Activated B cell treated with CpG ODN at 0.5 μM for 24 hours (primary cell): Measurements from ENCODE around the gene KCTD14. TPM values are rescaled to one million over a fixed set of nuclear protein-coding genes. Genes with fewer than 3 reads are reported as not detected.

ENCODE experiments used
- ATAC-seq: fragments of 200-7000 bp; cut with Tn5 transposase; one replicate; pipeline ENCODE4 v1.10.0; 2021; ENCODE audit warnings: low read depth, mild to moderate bottlenecking, moderate library complexity
- CTCF ChIA-PET: fragments of 350-600 bp; sonication (Branson Sonifier 250); formaldehyde crosslinking; loops from one replicate; lab custom pipeline; 2021; ENCODE audit warnings: antibody characterized with exemption; lab: Charles Lee
- POLR2A ChIA-PET: fragments of 350-600 bp; sonication (Branson Sonifier 250); formaldehyde crosslinking; loops from one replicate; lab custom pipeline; 2021; ENCODE audit warnings: antibody characterized with exemption; lab: Charles Lee
- DNase-seq: peaks from one replicate; pipeline ENCODE4 v3.0.0; 2022
- H3K27ac Mint-ChIP-seq: one replicate; pipeline ENCODE4 v1.8.0; 2020; ENCODE audit warnings: mixed read lengths
- H3K27me3 Mint-ChIP-seq: one replicate; pipeline ENCODE4 v1.8.0; 2021; ENCODE audit warnings: mixed read lengths
- H3K36me3 Mint-ChIP-seq: one replicate; pipeline ENCODE4 v1.8.0; 2021; ENCODE audit warnings: low read depth, mixed read lengths
- H3K4me1 Mint-ChIP-seq: one replicate; pipeline ENCODE4 v1.8.0; 2021; ENCODE audit warnings: mixed read lengths
- H3K4me3 Mint-ChIP-seq: one replicate; pipeline ENCODE4 v1.8.0; 2020; ENCODE audit warnings: mild to moderate bottlenecking, mixed read lengths
- H3K9me3 Mint-ChIP-seq: one replicate; pipeline ENCODE4 v1.8.0; 2020; ENCODE audit warnings: mixed read lengths
- intact Hi-C: fragments of 100-400 bp; cut with micrococcal nuclease; formaldehyde crosslinking; loops from one replicate; pipeline ENCODE4 v1.15.1; 2024
- total RNA-seq: library from RNA; stranded (reverse); gene quantifications from 2 replicates; pipeline ENCODE4 v1.2.3, GENCODE V29; 2022
- TF ChIP-seq, protein P1 (sequence below): fragments of 200-600 bp; IDR thresholded peaks from one replicate; pipeline ENCODE4 v1.8.0; 2022; ENCODE audit warnings: antibody characterized with exemption, mild to moderate bottlenecking

The KCTD14 gene
- total RNA-seq, 1 donor from 2014 or later: 0.22 TPM

- no peak overlapping the region for H3K4me3 Mint-ChIP-seq
- no peak for ATAC-seq
Observed at GRCh38 chr11:77967121-77967520, 56.0 kb downstream of the KCTD14 start.

DNA sequence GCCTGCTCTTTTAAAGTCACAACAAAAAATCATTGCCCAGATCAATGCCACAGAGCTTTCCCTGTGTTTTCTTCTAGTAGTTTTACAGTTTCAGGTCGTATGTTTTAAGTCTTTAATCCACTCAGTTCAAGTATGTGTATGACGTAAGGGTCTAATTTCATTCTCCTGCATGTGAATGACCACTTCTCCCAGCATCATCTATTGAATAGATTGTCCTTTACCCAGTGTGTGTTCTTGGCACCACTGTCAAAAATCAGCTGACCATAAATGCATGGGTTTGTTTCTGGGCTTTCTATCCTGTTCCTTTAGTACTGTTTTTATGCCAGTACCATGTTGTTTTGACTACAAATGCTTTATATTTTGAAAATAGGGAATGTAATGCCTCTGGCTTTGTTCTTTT, 56.7 kb downstream of the KCTD14 start:
- intact Hi-C loops: no loop called here
- Mint-ChIP-seq H3K9me3 (no peaks in the 10 kb centered on the region), H3K27me3 (no peaks in the 10 kb centered on the region), H3K4me1 (peaks cover 14% of the 10 kb centered on the region), H3K27ac (no peak overlapping the region), H3K36me3 (peaks cover 33% of the 10 kb centered on the region), H3K4me3 (no peak overlapping the region)
- ChIA-PET CTCF (no interaction called here), POLR2A (no interaction called here)
- DNase-seq: no peak
- TF ChIP-seq, protein P1, sequence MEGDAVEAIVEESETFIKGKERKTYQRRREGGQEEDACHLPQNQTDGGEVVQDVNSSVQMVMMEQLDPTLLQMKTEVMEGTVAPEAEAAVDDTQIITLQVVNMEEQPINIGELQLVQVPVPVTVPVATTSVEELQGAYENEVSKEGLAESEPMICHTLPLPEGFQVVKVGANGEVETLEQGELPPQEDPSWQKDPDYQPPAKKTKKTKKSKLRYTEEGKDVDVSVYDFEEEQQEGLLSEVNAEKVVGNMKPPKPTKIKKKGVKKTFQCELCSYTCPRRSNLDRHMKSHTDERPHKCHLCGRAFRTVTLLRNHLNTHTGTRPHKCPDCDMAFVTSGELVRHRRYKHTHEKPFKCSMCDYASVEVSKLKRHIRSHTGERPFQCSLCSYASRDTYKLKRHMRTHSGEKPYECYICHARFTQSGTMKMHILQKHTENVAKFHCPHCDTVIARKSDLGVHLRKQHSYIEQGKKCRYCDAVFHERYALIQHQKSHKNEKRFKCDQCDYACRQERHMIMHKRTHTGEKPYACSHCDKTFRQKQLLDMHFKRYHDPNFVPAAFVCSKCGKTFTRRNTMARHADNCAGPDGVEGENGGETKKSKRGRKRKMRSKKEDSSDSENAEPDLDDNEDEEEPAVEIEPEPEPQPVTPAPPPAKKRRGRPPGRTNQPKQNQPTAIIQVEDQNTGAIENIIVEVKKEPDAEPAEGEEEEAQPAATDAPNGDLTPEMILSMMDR: no peak
- ATAC-seq: no peak

More at GRCh38 chr11:77967121-77967520, 56.0 kb downstream of the KCTD14 start:
- ChIA-PET POLR2A (no interaction called here), CTCF (no interaction called here)
- Mint-ChIP-seq H3K36me3 (peaks cover 37% of the 10 kb centered on the region), H3K27ac (no peak overlapping the region), H3K9me3 (no peaks in the 10 kb centered on the region), H3K27me3 (no peaks in the 10 kb centered on the region), H3K4me1 (peaks cover 14% of the 10 kb centered on the region)
- TF ChIP-seq, protein P1: no peak
- DNase-seq: no peak
- intact Hi-C loops: no loop called here

Other genes starting within 250 kb of the KCTD14 start
- 65.9 and 68.8 TPM in 2 replicates for gene RSF1, start 202.6 kb downstream of the KCTD14 start, total RNA-seq
- 3.8 and 4.4 TPM in 2 replicates for gene AAMDC, start 202.1 kb downstream of the KCTD14 start, total RNA-seq
- 61.8 and 62.3 TPM in 2 replicates for gene INTS4, start 28.6 kb downstream of the KCTD14 start, total RNA-seq
- not detected in 2 replicates for gene THRSP, start 40.6 kb upstream of the KCTD14 start, total RNA-seq
- 83.5 and 88.4 TPM in 2 replicates for gene NDUFC2, start 56.6 kb upstream of the KCTD14 start, total RNA-seq
- gene ALG8, start 116.3 kb upstream of the KCTD14 start, total RNA-seq: 42.8 and 46.0 TPM in 2 replicates
- gene KCTD21, start 165.3 kb upstream of the KCTD14 start, total RNA-seq: 3.2 and 3.5 TPM in 2 replicates
- gene USP35, start 165.6 kb upstream of the KCTD14 start, total RNA-seq: 3.5 and 4.9 TPM in 2 replicates